Thoracic aorta (tissue), 2 donors: Measurements from ENCODE around the gene SLC5A10. TPM values are rescaled to one million over a fixed set of nuclear protein-coding genes. Genes with fewer than 3 reads are reported as not detected.

Experiments used
- total RNA-seq, 2 donors: library from RNA; depleted of rRNA; stranded (reverse); fragments of >200 nt; gene quantifications; one replicate each; pipeline versions ENCODE4 v1.1.0 to v1.2.3, GENCODE V29; 2016

The SLC5A10 gene
- total RNA-seq, 2 donors from 2014 or later = not detected

Other genes with a start within 250 kb of the SLC5A10 start
- not detected for gene FBXW10, start 208.1 kb upstream of the SLC5A10 start, total RNA-seq
- gene TVP23B, start 171.0 kb upstream of the SLC5A10 start, total RNA-seq = 10 to 100 TPM; 36.0 to 42.3 TPM
- 10 to 100 TPM; 21.3 to 26.9 TPM for gene PRPSAP2, start 94.0 kb upstream of the SLC5A10 start, total RNA-seq
- 10 to 100 TPM; 10.8 to 19.8 TPM for gene FAM83G, start 52.6 kb downstream of the SLC5A10 start, total RNA-seq
- 1 to 10 TPM; 1.6 to 3.2 TPM for gene GRAP, start 94.8 kb downstream of the SLC5A10 start, total RNA-seq
- 1 to 10 TPM in 1 of 2 donors, under 1 TPM in 1; 0.54 to 3.0 TPM for gene GRAPL, start 175.4 kb downstream of the SLC5A10 start, total RNA-seq